NB4 (cell line): Measurements from ENCODE around the gene GLB1L.

Experiments used
- DNase-seq: peaks from one replicate; pipeline ENCODE4 v3.0.0; 2010; ENCODE audit warnings: low read depth
- H3K4me3 ChIP-seq: one replicate; pipeline ENCODE4 v1.5.1; 2011; ENCODE audit warnings: mild to moderate bottlenecking, low read depth, low read length, moderate library complexity
- CTCF ChIP-seq: IDR thresholded peaks from one replicate; pipeline ENCODE4 v1.5.1; 2012; ENCODE audit warnings: low read depth, low read length
- MYC ChIP-seq: IDR thresholded peaks from 2 replicates; pipeline ENCODE4 v1.6.1; 2011; ENCODE audit warnings: low read depth, low read length
- POLR2A ChIP-seq: IDR thresholded peaks from 2 replicates; pipeline ENCODE4 v1.6.1; 2011; ENCODE audit warnings: mild to moderate bottlenecking; ENCODE audit not compliant: insufficient read length; ENCODE audit errors: extremely low read depth
- TF ChIP-seq, protein P1 (sequence below): IDR thresholded peaks from 2 replicates; pipeline ENCODE4 v1.6.1; 2011; ENCODE audit warnings: low read depth, low read length

Gene GLB1L

DNA sequence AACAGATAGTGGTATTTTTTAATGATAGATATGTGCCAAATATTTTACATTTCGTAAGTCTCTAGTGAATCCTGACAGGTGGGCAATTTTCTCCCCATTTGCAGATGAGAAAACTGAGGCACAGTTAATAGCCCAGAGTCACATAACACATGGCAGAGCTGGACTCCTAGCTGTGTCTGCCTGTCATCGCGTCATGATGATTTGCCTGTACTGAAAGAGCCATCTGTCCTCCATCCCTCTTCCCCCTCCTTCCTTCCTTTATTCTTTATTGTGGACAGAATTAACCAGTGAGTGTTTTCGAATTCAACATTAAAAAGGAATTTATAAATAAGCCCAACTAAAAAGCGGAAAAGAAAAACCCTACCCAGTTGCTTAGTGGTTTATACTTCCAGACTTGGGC lies 37.1 kb upstream of the GLB1L start:
- DNase-seq: no peak
- TF ChIP-seq, protein P1, sequence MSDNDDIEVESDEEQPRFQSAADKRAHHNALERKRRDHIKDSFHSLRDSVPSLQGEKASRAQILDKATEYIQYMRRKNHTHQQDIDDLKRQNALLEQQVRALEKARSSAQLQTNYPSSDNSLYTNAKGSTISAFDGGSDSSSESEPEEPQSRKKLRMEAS: no peak
- no peak for TF ChIP-seq POLR2A
- TF ChIP-seq CTCF: no peak
- TF ChIP-seq MYC: no peak
- H3K4me3 ChIP-seq: no peak overlapping the region

DNA sequence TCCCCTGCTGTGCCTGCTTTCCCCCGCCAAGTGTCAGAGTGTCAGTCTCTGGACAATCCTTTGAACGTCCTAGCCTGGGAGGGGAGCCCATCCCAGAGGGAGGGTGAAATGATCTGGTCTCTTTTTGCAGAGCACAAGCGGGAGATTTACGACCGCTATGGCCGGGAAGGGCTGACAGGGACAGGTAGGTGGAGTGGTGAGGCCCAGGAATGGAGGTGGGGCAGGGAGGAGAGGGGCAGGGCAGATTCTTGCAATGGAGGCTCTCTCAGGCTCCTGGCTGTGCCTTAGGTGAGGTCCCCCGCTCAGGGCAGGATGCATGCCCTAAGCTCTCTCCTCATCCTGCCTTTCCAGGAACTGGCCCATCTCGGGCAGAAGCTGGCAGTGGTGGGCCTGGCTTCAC lies 36.3 kb upstream of the GLB1L start:
- no peak for DNase-seq
- TF ChIP-seq POLR2A: no peak
- TF ChIP-seq, protein P1: no peak
- no peak for TF ChIP-seq CTCF
- no peak for TF ChIP-seq MYC
- no peak overlapping the region for H3K4me3 ChIP-seq

GRCh38 chr2:219280651-219281050 lies 35.4 kb upstream of the GLB1L start:
- no peak for TF ChIP-seq POLR2A
- no peak for TF ChIP-seq MYC
- TF ChIP-seq CTCF: no peak
- TF ChIP-seq, protein P1: no peak
- DNase-seq: no peak
- H3K4me3 ChIP-seq: no peak overlapping the region

DNA sequence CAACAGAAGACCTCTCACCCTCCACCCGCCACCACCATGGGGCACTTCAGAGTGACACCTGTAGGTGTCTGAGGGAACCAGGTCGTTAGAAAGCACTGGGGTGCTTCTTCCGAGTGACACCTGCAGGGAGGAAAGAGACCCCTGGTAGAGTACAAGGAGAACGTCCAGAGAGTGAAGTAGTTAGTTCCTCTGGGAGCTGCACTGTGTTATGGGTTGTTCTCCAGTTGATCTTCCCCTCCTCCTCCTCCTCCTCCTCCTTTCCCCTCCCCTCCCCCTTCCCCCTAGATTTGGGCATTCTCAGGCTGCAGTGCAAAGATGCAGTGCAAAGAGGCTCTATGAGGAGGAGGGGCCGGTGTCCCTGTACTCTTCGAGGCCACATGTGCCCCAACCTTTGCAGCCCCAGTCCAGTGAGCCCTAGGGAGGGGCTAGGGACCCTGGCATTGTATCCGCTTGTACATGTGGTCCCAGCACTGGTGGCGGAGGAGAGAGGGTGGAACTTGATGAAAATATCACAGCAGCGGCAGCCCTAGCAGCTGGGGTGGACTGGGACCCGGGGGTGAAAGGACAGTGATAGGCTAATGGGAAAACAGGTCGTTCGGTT lies 34.8 kb upstream of the GLB1L start:
- peak; percentile 0 for TF ChIP-seq CTCF
- TF ChIP-seq, protein P1: no peak
- TF ChIP-seq POLR2A: no peak
- TF ChIP-seq MYC: no peak

GRCh38 chr2:219279151-219279915 lies 34.1 kb upstream of the GLB1L start, which contains the start of gene DNAJB2:
Gene DNAJB2, plus strand, starts transcription at chr2:219279366. Its CDS starts 468 bp downstream, at chr2:219279834.
- peak within 1 kb of the TSS; percentile 56 for H3K4me3 ChIP-seq
- TF ChIP-seq POLR2A (no peak), MYC (peak; percentile 22), CTCF (peak; percentile 34)
- TF ChIP-seq, protein P1: peak; percentile 36; the same call in 1 of the 2 replicates
- peak; percentile 99 for DNase-seq

More for the DNA sequence above, 34.8 kb upstream of the GLB1L start:
- no peak for DNase-seq
- H3K4me3 ChIP-seq: peak overlapping the region; percentile 52
